ENCODE data around the gene RIPOR3.
"Not testable (repeated sequence)": the region's sequence is repeated elsewhere in the genome, so short reads cannot be mapped to it uniquely, and the experiment has no call there.

RIPOR3 gene

DNA sequence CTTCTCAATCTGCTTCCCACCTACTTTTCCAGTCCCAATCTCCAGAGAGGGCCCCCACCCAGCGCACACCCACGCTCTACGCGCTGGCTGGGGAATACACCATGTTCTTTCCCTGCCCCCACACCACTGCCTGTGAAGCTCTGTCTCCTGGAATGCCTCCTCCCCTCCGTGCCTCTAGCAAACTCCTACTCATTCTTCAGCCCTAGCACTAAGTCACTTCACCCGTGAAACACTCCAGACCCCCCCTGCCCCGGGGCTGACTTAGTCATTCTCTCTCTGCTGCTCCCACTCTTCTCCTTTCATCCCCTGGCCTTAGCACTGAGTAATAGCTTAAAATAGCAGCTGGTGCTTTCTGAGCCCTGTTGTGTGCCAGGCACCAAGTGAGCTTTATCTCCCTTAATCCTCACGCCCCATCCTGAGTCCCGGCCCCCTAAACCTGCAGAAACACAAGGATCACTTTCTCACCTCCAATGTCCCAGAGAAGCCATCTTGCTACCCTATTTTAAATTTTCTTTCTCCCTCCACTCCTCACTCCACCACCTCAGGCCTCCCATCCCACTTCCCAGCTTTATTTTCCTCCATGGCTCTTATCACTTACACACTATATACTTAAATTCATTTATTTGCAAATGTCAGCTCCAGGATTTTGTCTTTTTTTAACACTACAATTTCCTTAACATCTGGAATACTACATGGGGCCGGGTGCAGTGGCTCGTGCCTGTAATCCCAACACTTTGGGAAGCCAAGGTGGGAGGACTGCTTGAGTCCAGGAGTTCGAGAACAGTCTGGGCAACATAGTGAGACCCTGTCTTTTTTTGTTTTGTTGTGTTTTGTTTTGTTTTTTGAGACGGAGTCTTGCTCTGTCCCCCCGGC lies 33.7 kb upstream of the RIPOR3 start:
- DNase-seq (ENCODE audit: low spot score), result no peak

DNA sequence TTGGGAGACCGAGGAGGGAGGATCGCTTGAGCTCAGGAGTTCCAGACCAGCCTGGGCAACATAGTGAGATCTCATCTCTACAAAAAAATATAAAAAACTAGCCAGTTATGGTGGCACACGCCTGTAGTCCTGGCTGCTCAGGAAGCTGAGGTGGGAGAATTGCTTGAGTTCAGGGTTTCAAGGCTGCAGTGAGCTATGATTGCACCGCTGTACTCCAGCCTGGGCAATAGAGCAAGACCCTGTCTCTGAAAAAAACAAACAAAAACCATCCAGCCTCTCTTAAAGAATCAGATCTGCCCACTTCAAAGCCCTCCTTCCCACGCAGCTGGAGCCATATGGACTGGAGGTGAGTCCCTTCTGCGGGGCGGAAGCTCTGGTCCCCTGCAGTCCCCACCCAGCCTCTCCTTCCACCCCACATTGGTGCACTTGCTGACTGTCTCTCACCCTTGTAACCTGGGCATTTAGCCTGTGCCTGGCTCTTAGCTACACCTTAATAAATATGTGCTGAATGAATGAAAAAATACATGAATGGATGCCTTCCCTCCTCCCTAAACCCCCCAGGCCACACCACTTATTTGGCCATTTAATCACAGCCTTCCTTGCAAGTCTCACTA lies 32.9 kb upstream of the RIPOR3 start:
- DNase-seq (ENCODE audit: low spot score), result no peak

DNA sequence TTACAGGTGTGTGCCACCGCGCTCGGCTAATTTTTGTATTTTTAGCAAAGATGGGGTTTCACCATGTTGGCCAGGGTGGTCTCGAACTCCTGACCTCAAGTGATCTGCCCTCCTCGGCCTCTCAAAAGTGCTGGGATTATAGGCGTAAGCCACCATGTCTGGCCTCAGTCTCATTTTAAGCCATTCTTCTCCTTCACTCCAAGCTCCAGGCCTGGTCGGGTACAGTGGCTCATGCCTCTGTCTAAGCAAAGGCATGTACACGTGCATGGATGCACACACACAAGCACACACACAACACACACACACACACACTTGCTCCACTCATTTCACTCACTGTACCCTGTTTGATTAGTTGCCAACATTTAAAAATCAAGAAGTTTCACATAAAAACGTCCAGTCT lies 32.3 kb upstream of the RIPOR3 start:
- no peak for DNase-seq (ENCODE audit: low spot score)

DNA sequence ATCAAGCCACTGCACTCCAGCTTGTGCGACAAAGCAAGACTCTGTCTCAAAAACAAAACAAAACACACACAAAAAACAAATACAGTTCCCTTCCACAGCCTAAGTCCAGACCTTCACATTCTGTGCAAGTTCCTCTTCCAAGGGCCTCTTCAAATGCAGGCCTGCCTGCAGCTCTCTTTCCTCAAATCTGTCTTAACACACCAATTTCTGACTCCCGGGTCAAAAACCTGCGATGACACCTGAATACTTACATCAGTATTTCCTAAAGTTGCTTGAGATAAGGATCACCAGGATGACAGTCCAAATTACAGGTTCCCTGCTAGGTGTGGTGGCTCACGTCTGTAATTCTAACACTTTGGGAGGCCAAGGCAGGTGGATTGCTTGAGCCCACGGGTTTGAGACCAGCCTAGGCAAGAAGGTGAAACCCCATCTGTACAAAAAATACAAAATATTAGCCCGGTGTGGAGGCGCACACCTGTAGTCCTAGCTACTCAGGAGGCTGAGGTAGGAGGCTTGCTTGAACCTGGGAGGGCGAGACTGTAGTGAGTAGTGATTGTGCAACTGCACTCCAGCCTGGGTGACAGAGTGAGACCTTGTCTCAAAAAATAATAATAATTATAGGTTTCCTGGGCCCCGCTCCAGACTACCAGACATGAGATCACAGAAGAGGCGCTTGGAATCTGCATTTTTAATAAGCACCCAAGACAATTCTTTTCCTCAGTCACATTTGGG lies 31.2 kb upstream of the RIPOR3 start:
- DNase-seq (ENCODE audit: low spot score), result no peak

DNA sequence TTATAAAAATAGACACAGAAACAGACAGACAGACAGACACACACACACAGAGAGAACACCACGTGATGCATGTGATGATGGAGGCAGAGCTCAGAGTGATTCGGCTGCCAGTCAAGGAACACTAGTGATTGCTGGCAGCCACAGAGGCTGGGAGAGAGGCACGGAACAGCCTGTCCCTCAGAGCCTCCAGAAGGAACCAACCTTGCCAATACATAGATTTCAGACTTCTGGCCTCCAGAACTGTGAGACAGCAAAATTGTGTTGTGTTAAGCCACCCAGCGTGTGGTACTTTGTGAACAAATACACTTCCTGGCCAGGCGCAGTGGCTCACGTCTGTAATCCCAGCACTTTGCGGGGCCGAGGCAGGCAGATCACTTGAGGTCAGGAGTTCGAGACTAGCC lies 30.5 kb upstream of the RIPOR3 start:
- DNase-seq (ENCODE audit: low spot score), result no peak

DNA sequence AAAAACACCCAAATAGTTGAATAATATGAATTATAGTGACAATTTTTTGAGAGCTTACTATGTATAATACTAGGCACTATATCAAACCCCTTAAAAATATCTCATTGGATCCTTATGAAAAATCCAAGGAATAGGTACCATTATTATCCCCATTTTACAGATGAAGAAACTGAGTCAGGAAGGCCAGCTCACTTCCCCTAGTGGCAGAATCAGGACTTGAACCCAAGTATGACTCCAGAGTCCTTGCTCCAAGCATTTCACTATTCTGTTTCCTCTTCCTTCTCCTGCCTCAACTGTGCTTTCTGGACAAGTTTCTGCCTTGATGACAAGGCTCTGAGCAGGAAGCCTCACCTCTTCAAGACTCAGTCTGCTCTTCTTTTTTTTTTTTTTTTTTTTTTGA lies 29.2 kb upstream of the RIPOR3 start:
- DNase-seq (ENCODE audit: low spot score), result no peak

DNA sequence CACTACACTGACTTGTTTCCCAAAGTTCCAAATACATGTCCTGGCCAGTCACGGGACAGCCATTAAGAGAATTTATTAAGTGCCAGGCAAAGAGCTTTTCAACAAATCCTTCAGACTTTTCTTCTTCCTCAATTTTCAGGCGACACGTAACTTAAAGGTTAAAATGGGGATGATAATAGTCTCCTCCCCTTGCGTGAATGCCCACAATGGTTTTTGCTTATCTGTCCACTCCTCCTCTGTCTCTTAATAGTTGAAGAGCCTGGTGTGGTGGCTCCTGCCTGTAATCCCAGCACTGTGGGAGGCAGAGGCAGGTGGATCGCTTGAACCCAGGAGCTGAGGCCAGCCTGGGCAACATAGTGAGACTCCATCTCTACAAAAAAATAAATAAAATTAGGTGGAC lies 28.7 kb upstream of the RIPOR3 start:
- DNase-seq (ENCODE audit: low spot score), result no peak

DNA sequence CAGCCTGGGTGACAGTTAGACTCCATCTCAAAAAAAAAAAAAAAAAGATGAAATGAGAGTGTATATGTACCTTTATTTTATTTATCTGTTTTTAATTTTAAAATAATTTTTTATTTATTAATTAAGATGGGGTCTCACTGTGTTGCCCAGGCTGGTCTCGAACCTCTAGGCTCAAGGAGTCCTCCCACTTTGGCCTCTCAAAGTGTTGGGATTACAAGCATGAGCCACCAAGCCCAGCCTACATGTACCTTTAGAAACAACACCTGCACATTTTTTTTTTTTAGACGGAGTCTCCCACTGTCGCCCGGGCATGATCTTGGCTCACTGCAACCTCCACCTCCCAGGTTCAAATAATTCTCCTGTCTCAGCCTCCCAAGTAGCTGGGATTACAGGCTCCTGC lies 28.0 kb upstream of the RIPOR3 start:
- DNase-seq (ENCODE audit: low spot score), result no peak

DNA sequence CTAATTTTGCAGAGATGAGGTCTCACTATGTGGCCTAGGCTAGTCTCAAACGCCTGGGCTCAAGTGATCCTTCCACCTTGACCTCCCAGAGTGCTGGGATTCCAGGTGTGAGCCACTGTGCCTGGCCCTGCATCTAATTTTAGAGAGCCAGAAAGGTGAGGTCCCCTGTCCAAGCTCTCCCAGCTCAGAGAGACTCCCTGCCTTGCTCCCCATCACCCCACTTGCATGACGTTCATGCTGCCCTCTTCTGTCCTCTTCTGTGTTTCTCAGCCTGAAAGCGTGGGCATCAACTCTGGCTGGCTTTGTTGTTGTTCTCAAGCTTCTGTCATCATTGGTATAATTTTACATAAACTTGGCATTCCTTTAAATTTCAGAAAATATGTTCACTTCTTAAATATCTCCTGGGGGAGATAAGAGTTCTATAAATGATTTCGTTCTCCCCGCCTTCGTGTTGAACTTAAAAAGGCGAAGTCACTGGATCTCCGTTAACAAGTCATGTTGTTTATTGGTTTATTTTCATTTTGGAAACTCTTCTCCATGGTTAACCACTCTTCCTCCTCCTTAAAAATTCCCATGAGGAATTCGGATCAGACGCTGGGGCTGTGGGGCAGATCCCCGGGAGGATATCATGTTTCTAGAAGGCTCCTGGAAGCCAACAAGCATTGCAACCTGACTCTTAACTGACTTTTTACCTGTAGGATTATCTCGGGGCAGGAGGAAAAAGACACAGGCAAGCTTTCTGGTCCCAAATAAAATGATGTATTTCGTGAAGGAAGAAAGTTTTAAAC lies 26.8 kb upstream of the RIPOR3 start:
- DNase-seq (ENCODE audit: low spot score), result no peak

DNA sequence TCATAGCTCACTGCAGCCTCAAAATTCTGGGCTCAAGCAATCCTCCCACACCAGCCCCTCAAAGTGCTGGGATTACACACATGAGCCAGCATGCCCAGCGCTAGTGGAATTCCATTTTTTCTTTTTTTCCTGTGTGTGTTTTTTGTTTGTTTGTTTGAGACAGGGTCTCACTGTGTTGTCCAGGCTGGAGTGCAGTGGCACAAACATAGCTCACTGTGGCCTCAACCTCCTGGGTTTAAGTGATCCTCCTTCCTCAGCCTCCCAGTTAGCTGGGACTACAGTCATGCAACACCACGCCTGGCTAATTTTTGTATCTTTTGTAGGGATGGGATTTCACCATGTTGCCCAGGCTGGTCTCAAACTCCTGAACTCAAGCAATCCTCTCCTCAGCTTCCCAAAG lies 26.0 kb upstream of the RIPOR3 start:
- DNase-seq (ENCODE audit: low spot score), result no peak

DNA sequence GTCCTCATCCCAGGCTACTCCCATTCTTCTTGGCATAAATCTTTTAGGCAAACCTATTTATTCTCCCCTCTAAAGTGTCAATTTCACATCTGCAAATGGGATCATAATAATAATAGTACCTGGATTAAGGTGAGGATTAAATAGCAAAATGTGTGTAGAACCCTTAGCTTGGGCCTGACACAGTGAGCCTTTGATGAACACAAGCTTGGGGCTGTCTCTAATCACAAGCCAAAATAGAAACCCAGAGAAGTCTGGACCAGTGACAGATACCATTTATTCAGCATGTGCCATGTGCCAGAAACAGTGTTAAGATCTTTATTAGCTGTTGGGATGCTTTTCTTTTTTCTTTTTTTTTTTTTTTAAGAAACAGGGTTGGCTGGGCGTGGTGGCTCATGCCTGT lies 25.2 kb upstream of the RIPOR3 start:
- no peak for DNase-seq (ENCODE audit: low spot score)

DNA sequence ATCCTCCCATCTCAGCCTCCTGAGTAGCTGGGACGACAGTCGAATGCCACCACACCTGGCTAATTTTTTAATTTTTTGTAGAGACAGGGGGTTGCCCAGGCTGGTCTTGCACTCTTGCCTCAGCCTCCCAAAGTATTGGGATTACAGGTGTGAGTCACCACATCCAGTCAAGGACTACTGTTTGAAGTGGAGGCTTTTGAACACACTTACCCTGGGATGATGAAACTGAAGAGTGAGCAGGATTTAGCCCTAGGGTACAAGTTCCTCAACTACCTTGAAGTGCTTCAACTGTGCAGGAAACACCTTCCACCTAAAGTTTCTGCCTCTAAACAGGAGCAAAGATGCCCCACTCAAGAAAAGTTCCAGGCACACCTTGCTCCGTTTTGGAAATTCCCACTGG lies 24.4 kb upstream of the RIPOR3 start:
- no peak for DNase-seq (ENCODE audit: low spot score)

DNA sequence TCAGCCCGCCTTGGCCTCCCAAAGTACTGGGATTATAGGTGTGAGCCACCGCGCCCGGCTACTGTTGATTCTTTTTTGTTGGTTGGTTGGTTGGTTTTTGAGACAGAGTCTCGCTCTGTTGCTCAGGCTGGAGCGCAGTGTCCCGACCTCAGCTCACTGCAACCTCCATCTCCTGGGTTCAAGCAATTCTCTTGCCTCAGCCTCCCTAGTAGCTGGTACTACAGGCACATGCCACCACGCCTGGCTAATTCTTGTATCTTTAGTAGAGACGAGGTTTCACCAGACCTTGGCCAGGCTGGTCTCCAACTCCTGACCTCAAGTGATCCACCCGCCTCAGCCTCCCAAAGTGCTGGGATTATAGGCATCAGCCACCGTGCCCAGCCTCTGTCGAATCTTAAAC lies 23.1 kb upstream of the RIPOR3 start:
- DNase-seq (ENCODE audit: low spot score), result not testable (repeated sequence)

DNA sequence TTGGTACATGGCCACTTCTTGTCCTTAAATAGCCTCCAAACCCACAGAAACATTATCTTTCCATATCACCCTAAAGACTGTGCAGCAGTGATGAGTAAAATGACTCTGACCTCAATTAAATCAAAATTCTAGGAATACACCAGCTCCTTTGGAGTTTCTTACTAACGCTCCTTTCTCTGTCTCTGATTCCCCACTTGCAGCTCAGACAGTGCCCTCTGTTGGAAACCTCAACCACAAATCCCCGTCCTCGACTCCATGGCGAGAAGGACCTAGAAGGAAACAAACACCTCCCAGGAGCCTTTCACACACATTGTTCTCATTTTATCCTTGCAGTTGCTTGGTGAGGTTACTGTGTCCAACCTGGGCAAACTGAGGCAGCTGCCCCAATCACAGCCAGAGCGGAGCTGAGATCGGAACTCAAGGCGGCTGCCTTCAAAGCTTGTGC lies 22.3 kb upstream of the RIPOR3 start:
- DNase-seq (ENCODE audit: low spot score), result no peak

DNA sequence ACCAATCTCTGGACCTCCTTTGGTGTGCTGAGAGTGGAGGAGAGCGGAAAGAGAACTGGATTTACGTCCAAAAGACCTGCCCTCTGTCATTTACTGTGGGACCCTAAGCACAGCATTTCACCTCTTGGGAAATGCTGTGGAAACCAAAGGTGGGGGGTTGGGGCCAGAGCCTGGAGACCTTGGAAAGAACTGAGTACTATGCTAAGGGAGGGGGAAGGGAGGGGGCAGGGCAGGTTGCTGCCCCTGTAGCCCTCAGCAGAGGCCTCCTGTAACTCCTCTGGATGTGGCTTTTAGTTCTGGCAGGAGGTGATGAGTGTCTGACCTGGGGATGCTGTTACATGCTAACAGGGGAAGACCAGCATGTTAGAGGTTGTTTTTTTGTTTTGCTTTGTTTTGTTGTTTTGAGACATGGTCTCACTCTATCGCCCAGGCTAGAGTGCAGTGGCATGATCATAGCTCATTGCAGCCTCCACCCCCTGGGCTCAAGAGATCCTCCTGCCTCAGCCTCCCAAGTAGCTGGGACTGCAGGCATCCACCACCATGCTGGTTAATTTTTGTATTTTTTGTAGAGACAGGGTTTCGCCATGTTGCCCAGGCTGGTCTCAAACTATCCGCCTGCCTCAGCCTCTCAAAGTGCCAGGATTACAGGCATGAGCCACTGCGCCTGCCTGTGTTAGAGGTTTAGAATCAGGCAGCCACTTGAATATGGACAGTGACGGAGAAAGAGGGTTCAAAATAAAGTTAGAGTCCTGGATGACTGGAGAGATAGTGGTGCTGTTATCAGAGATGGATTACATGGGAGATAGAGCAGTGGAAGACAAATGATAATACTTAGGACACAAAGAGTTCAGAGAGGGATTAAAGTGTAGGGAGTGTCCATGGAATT lies 21.7 kb upstream of the RIPOR3 start:
- DNase-seq (ENCODE audit: low spot score), result no peak

DNA sequence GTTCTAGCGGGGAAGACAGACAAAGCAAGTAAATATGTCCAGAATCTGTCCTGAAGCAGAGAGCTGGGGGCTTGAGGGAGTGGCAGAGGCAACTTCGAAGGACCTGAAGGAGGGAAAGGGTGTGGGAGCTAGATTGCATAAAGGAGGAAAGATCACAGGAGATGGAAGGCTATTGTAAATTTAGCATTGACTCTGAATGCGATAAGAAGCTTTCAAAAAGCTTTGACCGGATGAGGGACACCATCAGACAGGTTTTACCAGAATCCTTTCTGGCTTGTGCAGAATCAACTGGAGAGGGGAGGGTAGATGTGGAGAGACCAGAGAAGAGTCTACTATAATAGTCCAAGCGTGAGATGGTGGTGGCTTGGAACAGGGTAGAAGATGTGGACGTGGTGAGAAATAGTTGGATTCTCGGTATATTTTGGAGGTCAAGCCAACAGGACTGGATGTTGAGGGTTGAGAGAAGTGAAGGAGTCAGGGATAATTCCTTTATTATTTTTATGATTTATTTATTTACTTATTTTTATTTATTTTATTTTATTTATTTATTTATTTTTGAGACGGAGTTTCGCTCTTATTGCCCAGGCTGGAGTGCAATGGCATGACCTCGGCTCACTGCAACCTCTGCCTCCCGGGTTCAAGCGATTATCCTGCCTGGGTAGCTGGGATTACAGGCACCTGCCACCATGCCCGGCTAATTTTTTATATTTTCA lies 19.9 kb upstream of the RIPOR3 start:
- DNase-seq (ENCODE audit: low spot score), result no peak

DNA sequence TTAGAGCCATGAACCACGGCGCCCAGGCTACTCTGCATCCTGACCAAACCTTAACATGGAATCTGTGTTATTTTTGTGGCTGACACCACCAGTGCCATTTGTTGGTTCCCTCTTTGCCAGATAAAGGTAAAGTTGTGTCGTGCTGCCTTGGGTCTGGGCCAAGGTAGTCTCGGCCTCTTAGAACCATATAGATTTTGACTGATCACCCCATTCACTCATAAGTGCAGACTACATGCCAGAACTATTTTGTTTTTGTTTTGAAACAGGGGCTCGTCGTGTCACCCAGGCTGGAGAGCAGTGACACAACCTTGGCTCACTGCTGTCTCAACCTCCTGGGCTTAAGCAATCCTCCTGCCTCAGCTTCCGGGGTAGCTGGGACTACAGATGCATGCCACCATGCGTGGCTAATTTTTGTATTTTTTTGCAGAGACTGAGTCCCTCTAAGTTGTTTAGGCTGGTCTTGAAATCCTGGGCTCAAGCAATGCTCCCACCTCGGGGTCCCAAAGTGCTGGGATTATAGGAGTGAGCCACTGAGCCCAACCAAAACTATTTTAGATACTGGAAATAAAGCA lies 19.2 kb upstream of the RIPOR3 start:
- no peak for DNase-seq (ENCODE audit: low spot score)

DNA sequence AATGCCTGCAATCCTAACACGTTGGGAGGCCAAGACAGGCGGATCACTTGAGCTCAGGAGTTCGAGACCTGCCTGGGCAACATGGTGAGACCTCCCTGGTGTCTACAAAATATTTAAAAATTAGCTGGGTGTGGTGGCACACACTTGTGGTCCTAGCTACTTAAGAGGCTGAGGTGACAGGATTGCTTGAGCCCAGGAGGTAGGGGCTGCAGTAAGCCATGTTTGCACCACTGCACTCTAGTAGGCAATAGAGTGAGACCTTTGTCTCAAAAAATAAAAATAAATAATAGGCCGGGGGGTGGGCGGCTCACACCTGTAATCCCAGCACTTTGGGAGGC lies 18.3 kb upstream of the RIPOR3 start:
- DNase-seq (ENCODE audit: low spot score), result no peak

DNA sequence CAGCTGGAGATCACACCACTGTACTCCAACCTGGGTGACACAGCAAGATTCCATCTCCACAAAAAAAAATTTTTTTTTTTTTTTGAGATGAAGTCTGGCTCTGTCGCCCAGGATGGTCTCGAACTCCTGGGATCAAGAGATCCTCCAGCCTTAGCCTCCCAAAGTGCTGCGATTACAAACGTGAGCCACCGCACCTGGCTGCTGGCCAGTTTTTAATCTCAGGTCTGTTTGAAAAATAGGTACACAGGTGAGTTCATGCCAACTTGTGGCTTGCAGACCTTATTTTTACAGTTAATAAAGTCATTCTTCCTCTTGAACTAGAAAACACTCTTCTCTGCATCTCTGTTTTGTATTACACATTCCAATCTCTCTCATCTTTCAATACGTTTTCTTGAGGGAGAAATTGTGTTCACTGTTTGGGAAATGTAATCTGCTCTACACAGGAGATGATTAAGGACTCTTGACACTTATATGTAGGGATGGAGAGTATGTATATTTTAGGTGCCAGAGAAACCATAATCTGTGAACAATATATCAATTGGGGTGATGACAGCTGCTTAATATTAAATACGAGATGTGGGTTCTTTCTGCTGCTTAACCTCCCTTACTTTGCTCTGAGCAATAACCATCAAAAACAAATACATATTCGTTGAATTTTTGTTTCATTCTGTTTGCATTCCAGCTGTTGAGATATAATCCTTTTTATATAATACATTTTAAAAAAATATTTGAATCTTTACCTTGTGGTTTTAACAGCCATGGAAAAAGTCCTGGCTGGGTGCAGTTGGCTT lies 17.7 kb upstream of the RIPOR3 start:
- no peak for DNase-seq (ENCODE audit: low spot score)

DNA sequence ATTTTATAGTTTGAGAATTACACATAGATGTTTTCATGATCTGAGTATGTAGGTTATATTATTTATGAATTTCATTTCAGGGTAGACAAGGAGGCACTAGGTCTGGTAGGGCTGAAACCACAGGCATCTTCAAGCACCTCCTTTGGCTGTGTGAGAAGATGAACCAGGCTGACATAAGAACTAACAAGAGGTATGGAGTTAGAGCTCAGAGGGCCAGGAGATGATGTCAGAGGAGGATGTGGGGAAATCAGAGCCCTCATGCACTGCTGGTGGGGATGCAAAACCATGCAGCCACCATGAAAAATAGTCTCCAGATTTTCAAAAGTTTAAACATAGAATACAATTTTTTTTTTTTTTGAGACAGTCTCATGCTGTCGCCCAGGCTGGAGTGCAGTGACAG lies 13.6 kb upstream of the RIPOR3 start:
- DNase-seq (ENCODE audit: low spot score), result no peak
